Activated CD8-positive, alpha-beta memory T cell treated with anti-CD3 and anti-CD28 coated beads, Interleukin-2, amount 50 U/mL, for 48 hours (primary cell): ENCODE measurements around the gene ASPG.

ENCODE experiments used
- DNase-seq: peaks from one replicate; pipeline ENCODE4 v3.0.0-alpha.2; 2020

The ASPG gene

GRCh38 chr14:104094709-104095425, 9.4 kb downstream of the ASPG start:
- DNase-seq, result peak; percentile 98

DNA sequence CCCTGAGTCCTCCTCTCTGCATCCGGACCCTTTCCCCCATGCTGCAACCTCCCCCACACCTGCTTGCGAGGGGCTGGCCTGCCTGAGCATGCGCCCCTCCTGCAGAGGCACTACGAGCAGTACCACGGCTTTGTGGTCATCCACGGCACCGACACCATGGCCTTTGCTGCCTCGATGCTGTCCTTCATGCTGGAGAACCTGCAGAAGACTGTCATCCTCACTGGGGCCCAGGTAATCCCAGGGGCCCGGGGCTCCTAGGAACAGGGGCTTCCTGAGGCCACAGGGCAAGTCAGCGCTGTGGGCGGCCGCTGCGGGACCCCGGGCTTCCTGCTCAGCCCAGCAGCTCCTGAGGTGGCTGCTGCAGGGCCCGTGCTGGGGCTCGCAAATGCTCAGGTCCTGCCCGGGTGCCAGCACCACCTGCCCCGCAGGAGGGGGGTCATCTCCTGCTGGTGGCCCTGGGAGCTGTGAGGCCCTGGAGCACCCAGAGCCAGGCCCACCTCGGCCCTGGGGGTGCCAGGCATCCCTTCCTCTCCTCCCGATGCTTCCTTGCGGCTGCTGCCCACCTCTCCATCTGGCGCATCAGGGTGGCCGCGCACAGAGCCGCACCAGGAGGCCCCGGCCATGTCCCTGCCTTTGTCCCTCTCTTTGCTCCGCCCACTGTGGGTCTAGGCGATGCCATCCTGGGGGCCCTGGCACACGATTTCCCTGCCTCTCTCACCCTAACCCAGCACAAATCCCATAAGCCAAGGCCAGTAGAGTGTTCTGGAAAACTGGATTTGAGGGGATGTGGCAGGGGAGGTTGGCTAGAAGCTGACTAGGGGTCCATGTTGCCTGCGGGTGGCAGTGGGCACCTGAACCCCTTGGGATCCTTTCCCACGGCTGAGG, 10.2 kb downstream of the ASPG start:
- DNase-seq, result no peak

DNA sequence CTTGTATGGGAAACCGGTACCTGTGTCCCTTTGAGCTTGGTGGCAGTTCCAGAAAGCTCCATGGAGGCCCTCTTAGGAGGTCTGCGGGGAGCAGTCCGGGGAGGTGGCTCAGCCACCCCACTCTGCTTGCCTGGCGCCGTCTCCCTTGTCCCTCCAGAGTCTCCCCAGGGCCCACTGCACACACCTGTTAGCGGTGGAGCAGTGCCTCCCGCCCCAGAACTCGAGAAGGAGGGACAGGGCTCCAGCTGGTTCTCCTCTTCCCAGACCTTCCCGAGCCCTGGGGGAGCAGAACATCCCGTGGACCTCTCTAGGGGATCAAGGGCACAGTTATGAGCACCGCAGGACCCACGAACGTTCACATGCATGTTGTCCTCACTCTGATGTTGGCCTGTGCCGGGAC, 10.8 kb downstream of the ASPG start:
- DNase-seq, result no peak

GRCh38 chr14:104096751-104097700, 11.5 kb downstream of the ASPG start:
- no peak for DNase-seq

DNA sequence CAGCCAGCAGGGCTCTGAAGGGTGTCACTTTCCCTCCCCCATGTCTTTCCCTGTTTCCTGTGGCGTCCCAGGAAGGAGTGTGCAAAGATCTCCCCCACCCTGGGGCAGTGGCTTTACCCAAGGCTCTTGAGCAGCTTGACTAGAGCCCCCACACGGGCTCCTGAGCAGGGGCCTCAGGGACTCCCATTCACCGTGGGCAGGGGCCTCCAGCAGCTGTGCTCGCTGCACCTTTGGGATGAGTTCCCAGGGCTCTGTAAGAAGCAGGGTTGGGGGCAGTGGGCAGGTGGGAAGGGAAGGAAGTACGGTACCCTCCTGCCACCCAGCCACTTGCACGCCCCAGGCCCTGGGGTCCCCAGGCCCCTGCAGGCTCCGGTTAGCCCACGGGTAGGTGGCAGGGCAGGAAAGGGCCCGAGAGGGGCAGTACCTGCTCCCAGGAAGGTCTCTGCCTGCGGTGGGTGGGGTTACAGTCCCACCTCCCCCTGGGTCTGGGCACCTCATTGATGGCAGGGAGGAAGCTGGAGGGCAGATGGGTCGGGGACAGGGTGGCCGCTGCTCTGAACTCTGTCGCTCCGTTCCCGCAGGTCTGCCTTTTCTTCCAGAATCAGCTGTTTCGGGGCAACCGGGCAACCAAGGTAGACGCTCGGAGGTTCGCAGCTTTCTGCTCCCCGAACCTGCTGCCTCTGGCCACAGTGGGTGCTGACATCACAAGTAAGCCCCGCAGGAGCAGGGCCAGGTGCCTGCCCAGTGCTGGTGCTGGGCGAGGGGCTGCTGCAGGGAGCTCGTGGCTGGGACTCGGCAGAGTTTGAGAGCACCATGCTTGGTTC, 13.0 kb downstream of the ASPG start:
- no peak for DNase-seq

- DNase-seq, result no peak
Observed at GRCh38 chr14:104099096-104100041, 13.9 kb downstream of the ASPG start.

DNA sequence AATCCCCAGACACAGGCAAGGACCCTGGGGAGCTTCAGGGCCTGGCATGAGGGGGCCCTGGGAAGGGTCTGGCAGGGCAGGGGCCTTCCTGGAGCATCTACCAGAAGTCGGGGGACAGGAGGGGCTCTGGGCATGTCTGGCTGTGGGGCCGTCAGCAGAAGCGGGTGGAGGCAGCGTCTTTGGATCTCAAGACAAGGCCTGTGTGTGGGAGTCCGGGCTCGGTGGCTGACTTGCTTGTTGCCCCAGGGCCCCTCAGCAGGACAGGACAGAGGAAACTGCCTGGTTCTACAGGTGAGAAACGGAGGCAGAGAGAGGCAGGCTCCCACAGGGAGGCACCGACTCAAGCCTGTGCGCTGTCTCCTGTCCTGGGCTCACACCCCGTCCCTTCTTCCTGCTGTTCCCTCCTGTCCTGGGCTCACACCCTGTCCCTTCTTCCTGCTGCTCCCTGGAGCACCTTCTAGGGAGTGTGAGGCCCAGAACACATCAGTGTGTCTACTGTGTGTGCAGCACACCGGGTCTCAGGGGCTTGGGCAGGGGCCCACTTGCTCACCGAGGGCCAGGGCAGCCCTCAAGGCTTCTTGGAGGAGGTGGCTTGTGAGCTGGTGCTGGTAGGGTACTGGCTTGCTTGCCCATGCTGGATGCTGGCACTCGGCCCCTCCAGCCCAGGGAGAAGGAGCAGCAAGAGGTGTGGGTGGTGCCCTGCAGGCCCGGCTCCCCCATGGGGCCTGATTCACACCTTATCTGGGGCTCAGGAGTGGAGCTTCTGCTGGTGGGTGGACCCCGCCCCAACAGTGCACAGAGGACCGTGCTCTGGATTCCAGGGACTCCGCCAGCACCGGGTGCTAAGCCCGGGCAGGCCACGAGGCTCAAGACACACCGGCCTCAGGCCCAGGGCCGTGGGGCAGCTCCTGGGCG, 14.9 kb downstream of the ASPG start:
- DNase-seq, result no peak

- no peak for DNase-seq
Observed at GRCh38 chr14:104101086-104101621, 15.7 kb downstream of the ASPG start.

GRCh38 chr14:104101651-104102281, 16.3 kb downstream of the ASPG start:
- DNase-seq, result no peak

- DNase-seq, result no peak
Observed at GRCh38 chr14:104102282-104102914, 16.9 kb downstream of the ASPG start.

DNA sequence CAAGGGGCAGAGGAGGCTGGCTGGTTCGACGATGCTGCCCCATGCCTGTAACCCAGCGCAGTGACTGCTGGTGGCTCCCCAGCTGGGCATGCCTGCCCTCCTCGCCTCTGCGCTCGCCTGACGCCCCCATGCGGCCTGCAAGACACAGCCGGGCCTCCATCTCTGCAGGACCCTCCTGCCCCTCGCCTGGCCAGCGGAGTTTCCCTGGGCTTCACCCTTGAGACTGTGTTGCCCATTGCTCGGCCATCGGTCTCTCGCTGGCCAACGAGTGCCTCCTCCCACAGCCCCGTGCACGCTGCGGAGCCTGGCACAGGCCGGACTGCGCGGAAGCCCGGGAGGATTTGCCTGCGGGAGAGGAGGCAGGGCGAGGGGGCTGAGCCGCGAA, 17.6 kb downstream of the ASPG start:
- DNase-seq, result no peak

GRCh38 chr14:104103446-104104075, 18.1 kb downstream of the ASPG start:
- DNase-seq, result no peak

GRCh38 chr14:104104076-104104901, 18.8 kb downstream of the ASPG start:
- no peak for DNase-seq

DNA sequence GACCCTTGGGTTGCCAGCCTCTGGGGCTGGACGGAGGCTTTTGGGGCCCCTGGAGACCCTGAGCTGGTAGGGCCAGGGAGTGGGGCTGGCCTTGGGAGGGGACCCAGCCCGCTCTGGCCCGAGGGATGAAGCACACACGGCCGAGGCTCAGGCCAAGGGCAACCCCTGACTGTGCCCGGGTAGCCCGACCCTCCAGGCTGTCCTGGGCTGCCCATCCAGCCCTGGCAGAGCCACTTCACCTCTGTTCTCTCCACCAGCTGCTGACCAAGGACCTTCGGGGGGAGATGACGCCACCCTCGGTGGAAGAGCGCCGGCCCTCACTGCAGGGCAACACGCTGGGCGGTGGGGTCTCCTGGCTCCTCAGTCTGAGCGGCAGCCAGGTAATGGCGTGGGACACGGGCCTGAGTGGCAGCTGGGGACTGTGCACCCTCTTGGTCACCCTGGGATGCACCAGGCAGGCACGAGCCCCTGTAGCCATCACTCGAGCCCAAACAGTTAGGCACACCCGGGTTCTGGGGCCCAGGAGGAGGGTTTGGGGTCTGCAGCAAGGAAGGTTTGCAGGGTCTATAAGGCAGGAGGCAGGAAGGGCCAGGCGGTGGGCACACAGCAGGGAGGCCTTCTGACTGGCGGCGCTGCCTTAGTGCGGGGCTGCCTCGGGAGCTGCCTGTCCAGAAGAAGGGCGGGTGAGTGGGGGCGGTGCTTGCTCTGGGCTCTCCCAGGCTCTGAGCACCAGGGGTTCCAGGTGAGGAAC, 19.7 kb downstream of the ASPG start:
- DNase-seq, result no peak

GRCh38 chr14:104105822-104106470, 20.4 kb downstream of the ASPG start:
- no peak for DNase-seq

DNA sequence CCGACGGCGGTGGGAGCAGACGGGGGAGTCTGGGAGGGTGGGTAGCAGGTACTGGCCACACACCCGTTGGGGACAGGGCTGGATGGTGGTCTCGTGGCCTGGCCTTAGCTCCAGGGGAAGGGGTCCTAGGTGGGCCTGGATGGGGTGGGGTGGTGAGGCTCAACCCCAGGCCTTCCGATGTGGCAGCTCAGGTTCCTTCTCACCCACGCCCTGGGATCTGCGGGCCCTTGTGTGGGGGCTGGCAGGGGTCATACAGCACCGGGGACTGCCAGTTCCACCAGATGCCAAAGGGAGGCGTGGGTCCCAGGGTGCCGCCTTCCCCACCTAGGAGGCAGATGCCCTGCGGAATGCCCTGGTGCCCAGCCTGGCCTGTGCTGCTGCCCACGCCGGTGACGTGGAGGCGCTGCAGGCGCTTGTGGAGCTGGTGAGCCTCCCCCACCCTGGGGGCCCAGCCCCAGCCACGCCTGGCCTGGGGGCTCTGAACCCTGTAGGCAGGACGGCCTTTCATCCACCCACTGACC, 21.0 kb downstream of the ASPG start:
- no peak for DNase-seq
